Fibroblast of lung (primary cell): ENCODE data around the gene SLC44A4.

Source experiments
- CTCF ChIP-seq, 2 donors: IDR thresholded peaks in 1 of 2; conservative IDR thresholded peaks in 1 of 2; 1 replicate in 1 of 2; 2 replicates in 1 of 2; pipeline ENCODE4 v1.5.1; 2011 to 2012; ENCODE audit warnings: low read length in 2 of 2, control low read depth in 1 of 2, inconsistent platforms in 1 of 2, low read depth in 1 of 2, mild to moderate bottlenecking in 1 of 2
- EZH2 ChIP-seq: IDR thresholded peaks from 2 replicates; pipeline ENCODE4 v1.5.1; 2012; ENCODE audit warnings: low read length, control low read depth, mild to moderate bottlenecking; ENCODE audit errors: missing control alignments

GRCh38 chr6:31822036-31822821 is 56.6 kb downstream of the SLC44A4 start:
- no peak for TF ChIP-seq CTCF (conservative IDR thresholded peaks at IDR 0.05 in 1 of 2, IDR thresholded peaks at IDR 0.05 in 1 of 2; ENCODE audit: low read depth in 1 of 2, low read length in 2 of 2)
- no peak for TF ChIP-seq EZH2
